ENCODE data around the gene KCNIP1. TPM values are rescaled to one million over a fixed set of nuclear protein-coding genes. Genes with fewer than 3 reads are reported as not detected.

Gene KCNIP1
- total and polyA plus RNA-seq, 2 experiments from 2014 or later = 0.43 to 0.80 TPM

DNA sequence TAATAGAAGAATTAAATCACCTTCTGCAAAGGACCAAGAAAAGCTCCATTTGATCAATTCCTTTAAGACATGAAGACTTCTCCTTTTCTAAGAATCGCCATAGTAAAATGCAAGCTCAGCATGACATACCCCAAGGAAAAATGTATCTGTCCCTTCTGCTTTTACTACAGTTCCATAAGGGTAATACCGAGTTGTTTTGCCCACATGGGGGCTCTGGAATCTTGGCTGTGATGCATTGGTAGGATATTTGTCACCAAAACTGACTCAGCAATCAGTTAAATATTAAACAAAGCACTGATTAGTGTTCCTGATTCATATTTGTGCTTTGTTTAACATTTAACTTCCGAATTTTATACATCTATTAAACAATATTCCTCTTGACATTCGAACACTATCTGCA, 24.3 kb upstream of the KCNIP1 start:
- Histone ChIP-seq H3K4me2 (no peak overlapping the region), H3K4me3 (no peak overlapping the region), H2AFZ (no peak overlapping the region), H4K20me1 (ENCODE audit: insufficient read depth, poor library complexity, severe bottlenecking) (no peaks in the 10 kb centered on the region), H3K27ac (no peak overlapping the region), H3K36me3 (replicated peaks; ENCODE audit: insufficient read depth, low read depth) (no peaks in the 10 kb centered on the region), H3K79me2 (no peaks in the 10 kb centered on the region), H3K9me3 (ENCODE audit: low read depth) (no peaks in the 10 kb centered on the region), H3K4me1 (ENCODE audit: insufficient read depth) (no peaks in the 10 kb centered on the region), H3K9me2 (replicated peaks; ENCODE audit: insufficient read depth) (no peaks in the 10 kb centered on the region), H3K27me3 (no peaks in the 10 kb centered on the region)
- TF ChIP-seq, protein P1, sequence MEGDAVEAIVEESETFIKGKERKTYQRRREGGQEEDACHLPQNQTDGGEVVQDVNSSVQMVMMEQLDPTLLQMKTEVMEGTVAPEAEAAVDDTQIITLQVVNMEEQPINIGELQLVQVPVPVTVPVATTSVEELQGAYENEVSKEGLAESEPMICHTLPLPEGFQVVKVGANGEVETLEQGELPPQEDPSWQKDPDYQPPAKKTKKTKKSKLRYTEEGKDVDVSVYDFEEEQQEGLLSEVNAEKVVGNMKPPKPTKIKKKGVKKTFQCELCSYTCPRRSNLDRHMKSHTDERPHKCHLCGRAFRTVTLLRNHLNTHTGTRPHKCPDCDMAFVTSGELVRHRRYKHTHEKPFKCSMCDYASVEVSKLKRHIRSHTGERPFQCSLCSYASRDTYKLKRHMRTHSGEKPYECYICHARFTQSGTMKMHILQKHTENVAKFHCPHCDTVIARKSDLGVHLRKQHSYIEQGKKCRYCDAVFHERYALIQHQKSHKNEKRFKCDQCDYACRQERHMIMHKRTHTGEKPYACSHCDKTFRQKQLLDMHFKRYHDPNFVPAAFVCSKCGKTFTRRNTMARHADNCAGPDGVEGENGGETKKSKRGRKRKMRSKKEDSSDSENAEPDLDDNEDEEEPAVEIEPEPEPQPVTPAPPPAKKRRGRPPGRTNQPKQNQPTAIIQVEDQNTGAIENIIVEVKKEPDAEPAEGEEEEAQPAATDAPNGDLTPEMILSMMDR (IDR thresholded peaks at IDR 0.05; ENCODE audit: poor library complexity) = peak; percentile 16
- no peak for TF ChIP-seq EZH2phosphoT487 (IDR thresholded peaks at IDR 0.05; ENCODE audit: low read depth, severe bottlenecking, unreplicated experiment)
- TF ChIP-seq EZH2 (IDR thresholded peaks at IDR 0.05; ENCODE audit: borderline replicate concordance) = no peak
- WGBS (ENCODE audit: low lambda C conversion rate, missing lambda C conversion rate) = 49% methylated on average over 4 of the region's 4 CpGs
- peak; percentile 37 for DNase-seq (ENCODE audit: low spot score)

DNA sequence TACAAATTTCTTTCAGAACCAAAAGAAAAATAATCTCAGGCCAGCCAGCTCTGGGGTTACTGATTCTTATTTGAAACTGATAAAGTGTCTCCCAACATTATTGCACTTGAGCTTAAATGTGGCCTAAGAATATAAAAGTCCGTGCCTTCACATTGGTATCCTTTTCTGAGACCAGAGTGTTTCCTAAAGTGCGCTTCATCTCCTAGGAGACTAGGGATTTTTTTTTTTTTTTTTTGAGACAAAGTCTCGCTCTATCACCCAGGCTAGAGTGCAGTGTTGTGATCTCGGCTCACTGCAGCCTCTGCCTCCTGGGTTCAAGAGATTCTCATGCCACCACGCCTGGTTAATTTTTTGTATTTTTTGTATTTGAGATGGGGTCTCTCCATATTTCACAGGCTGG, 23.6 kb upstream of the KCNIP1 start:
- Histone ChIP-seq H3K4me3 (no peak overlapping the region), H3K9me3 (ENCODE audit: low read depth) (no peaks in the 10 kb centered on the region), H3K79me2 (no peaks in the 10 kb centered on the region), H3K27ac (no peak overlapping the region), H2AFZ (no peak overlapping the region), H3K4me2 (no peak overlapping the region), H3K4me1 (ENCODE audit: insufficient read depth) (no peaks in the 10 kb centered on the region), H3K27me3 (no peaks in the 10 kb centered on the region), H4K20me1 (ENCODE audit: insufficient read depth, poor library complexity, severe bottlenecking) (no peaks in the 10 kb centered on the region), H3K36me3 (replicated peaks; ENCODE audit: insufficient read depth, low read depth) (no peaks in the 10 kb centered on the region), H3K9me2 (replicated peaks; ENCODE audit: insufficient read depth) (no peaks in the 10 kb centered on the region)
- 88% methylated on average over 5 of the region's 5 CpGs for WGBS (ENCODE audit: low lambda C conversion rate, missing lambda C conversion rate)
- TF ChIP-seq EZH2phosphoT487 (IDR thresholded peaks at IDR 0.05; ENCODE audit: low read depth, severe bottlenecking, unreplicated experiment) (no peak), EZH2 (IDR thresholded peaks at IDR 0.05; ENCODE audit: borderline replicate concordance) (no peak)
- TF ChIP-seq, protein P1 (IDR thresholded peaks at IDR 0.05; ENCODE audit: poor library complexity) = no peak
- DNase-seq (ENCODE audit: low spot score) = no peak

DNA sequence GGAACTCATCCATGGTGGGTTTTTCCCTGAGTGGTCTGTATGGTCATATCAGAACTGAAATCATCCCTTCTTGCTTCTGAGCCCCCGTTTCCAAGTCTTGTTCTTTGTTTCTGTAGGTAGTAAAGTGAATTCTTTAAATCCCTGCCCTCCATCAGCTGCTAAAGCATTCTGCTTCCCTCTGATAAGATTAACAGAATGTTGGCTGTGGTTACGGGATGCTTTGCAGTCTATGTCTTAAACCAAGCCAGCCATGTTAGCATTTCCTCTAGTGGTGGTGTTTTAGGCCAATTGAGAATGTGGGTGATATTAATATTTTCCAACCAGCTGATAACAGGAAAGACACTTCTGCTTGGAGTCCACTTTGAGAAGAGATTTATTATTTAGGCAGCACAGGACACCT, 22.0 kb upstream of the KCNIP1 start:
- DNase-seq (ENCODE audit: low spot score) = no peak
- no peaks in the 10 kb centered on the region for H3K36me3 ChIP-seq (replicated peaks; ENCODE audit: insufficient read depth, low read depth)
- H3K79me2 ChIP-seq = no peaks in the 10 kb centered on the region
- H3K4me1 ChIP-seq (ENCODE audit: insufficient read depth) = no peaks in the 10 kb centered on the region
- no peak overlapping the region for H3K27ac ChIP-seq
- no peaks in the 10 kb centered on the region for H3K9me2 ChIP-seq (replicated peaks; ENCODE audit: insufficient read depth)
- H3K27me3 ChIP-seq = no peaks in the 10 kb centered on the region
- no peaks in the 10 kb centered on the region for H4K20me1 ChIP-seq (ENCODE audit: insufficient read depth, poor library complexity, severe bottlenecking)
- no peak overlapping the region for H3K4me2 ChIP-seq
- 54% methylated on average over 2 of the region's 2 CpGs for WGBS (ENCODE audit: low lambda C conversion rate, missing lambda C conversion rate)
- no peaks in the 10 kb centered on the region for H3K9me3 ChIP-seq (ENCODE audit: low read depth)
- H2AFZ ChIP-seq = no peak overlapping the region
- H3K4me3 ChIP-seq = no peak overlapping the region
- TF ChIP-seq, protein P1 (IDR thresholded peaks at IDR 0.05; ENCODE audit: poor library complexity) = no peak
- no peak for TF ChIP-seq EZH2 (IDR thresholded peaks at IDR 0.05; ENCODE audit: borderline replicate concordance)
- no peak for TF ChIP-seq EZH2phosphoT487 (IDR thresholded peaks at IDR 0.05; ENCODE audit: low read depth, severe bottlenecking, unreplicated experiment)

DNA sequence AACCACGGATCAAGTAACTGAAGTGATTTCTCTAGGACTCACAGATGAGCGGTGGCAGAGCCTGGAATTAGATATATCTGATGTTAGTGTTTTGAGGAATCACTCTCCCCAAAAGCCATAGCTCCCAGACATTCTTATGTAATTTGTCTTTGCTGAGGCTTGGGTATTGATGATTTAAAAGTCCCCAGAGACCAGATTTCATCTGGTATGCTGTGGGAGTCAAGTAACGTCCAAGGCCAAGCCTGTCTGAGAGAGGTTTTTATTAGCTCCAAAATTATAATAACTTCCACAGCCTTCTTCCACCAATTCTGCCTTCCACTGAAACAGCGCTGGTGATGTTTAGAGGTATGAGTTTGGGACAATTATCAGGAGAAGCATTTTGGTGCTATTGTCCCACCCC, 21.3 kb upstream of the KCNIP1 start:
- no peaks in the 10 kb centered on the region for H3K36me3 ChIP-seq (replicated peaks; ENCODE audit: insufficient read depth, low read depth)
- no peak for TF ChIP-seq EZH2phosphoT487 (IDR thresholded peaks at IDR 0.05; ENCODE audit: low read depth, severe bottlenecking, unreplicated experiment)
- no peak for TF ChIP-seq EZH2 (IDR thresholded peaks at IDR 0.05; ENCODE audit: borderline replicate concordance)
- TF ChIP-seq, protein P1 (IDR thresholded peaks at IDR 0.05; ENCODE audit: poor library complexity) = no peak
- no peaks in the 10 kb centered on the region for H3K4me1 ChIP-seq (ENCODE audit: insufficient read depth)
- H3K27me3 ChIP-seq = no peaks in the 10 kb centered on the region
- H3K9me3 ChIP-seq (ENCODE audit: low read depth) = no peaks in the 10 kb centered on the region
- H3K79me2 ChIP-seq = no peaks in the 10 kb centered on the region
- H4K20me1 ChIP-seq (ENCODE audit: insufficient read depth, poor library complexity, severe bottlenecking) = no peaks in the 10 kb centered on the region
- 86% methylated on average over 4 of the region's 4 CpGs for WGBS (ENCODE audit: low lambda C conversion rate, missing lambda C conversion rate)
- H3K4me2 ChIP-seq = no peak overlapping the region
- no peak overlapping the region for H2AFZ ChIP-seq
- no peak overlapping the region for H3K4me3 ChIP-seq
- no peak for DNase-seq (ENCODE audit: low spot score)
- no peaks in the 10 kb centered on the region for H3K9me2 ChIP-seq (replicated peaks; ENCODE audit: insufficient read depth)
- no peak overlapping the region for H3K27ac ChIP-seq

Data from hepatocyte (in vitro differentiated cells).